ENCODE measurements around the gene GFM2. TPM values are rescaled to one million over a fixed set of nuclear protein-coding genes. Genes with fewer than 3 reads are reported as not detected.

GFM2 gene
- total and polyA plus RNA-seq, 8 donors, result 6.9 to 15.8 (median 10.4) TPM

DNA sequence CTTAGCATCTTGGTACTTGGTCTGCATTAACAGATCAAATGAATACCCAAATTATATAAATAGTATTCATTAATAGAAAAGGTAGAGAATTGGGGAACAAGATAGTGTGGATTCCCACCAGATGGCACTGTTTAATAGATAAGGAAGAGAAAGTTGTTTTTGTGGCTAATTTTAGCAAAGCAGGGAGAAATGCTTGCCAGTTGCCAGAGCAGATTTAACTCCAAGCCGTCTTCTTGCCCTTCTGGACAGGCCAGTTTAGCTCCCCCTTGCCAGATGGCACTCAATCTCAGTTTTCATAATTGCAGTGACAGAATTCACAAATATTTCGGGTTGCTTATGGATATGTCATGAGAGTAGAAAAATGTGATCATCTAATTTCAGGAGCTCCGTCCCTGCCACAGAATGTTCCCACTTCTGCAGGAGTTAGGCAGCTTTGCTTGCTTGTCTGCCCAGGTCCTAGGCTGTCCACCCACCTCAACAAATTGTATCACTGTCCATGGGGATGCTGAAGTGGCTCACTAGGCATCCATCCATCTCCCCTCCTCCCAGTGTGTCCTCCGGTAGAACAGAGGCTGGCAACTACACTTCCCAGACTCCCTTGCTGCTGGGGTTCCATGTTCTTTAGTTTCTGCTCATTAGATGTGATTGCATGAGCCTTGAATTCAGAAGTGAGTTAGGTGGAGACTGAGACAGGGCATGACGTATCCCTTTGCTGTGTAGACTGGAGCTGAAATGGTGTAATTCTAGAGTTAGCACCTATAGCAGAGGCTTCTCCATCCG, 93.7 kb downstream of the GFM2 start:
- Histone ChIP-seq H3K36me3 (no peaks in the 10 kb centered on the region), H3K9me3 (no peaks in the 10 kb centered on the region), H3K27me3 (no peaks in the 10 kb centered on the region), H3K27ac (peak overlapping the region in 1 of 4 donors; percentile 9), H3K4me3 (peak overlapping the region in 1 of 4 donors; percentile 2), H3K4me1 (no peaks in the 10 kb centered on the region)
- ATAC-seq (peak in 3 of 4 donors; percentile 72 to 87 (median 84)), DNase-seq (no peak), FAIRE-seq (no peak)
- TF ChIP-seq, protein P1, sequence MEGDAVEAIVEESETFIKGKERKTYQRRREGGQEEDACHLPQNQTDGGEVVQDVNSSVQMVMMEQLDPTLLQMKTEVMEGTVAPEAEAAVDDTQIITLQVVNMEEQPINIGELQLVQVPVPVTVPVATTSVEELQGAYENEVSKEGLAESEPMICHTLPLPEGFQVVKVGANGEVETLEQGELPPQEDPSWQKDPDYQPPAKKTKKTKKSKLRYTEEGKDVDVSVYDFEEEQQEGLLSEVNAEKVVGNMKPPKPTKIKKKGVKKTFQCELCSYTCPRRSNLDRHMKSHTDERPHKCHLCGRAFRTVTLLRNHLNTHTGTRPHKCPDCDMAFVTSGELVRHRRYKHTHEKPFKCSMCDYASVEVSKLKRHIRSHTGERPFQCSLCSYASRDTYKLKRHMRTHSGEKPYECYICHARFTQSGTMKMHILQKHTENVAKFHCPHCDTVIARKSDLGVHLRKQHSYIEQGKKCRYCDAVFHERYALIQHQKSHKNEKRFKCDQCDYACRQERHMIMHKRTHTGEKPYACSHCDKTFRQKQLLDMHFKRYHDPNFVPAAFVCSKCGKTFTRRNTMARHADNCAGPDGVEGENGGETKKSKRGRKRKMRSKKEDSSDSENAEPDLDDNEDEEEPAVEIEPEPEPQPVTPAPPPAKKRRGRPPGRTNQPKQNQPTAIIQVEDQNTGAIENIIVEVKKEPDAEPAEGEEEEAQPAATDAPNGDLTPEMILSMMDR (IDR thresholded peaks at IDR 0.05), result no peak
- intact Hi-C loops (cut with DNase I), result loop anchor here in 1 of 3 donors (10.0 kb wide), 1 partner anchor 242 kb away; no protein-coding TSS in a partner anchor
- WGBS, 2 donors, result 40 to 43% methylated on average over 6 of the region's 6 CpGs

DNA sequence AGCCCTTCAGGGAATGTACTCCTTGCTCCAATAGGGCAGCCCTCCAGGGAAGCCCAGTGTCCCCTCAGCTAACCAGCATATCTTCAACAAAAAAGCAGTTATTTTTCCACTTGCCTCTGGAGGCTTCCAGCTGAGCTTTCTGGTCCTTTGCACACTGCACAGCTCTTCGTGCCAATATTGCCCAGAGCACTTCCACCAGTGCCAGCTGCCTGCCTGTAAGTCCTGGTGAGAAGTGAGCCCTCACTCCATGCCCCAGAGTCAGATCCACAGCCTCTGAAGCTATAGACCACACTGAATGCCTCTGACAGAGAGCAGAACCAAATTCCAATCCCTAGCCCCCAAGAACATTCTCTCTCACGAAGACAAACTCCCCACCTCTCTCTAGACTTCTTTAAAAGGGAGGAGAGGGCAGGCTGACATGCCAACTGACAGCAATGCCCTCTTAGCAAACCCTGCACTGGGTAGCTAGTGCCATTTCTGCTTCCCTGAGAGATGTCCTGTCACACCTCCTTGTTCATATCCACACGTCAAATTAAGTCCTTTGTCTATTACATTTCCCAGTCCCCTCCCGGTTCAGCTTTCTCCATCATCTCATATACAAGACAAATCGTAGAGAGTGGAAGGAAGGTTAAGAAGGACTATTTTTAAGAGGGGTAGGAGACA, 94.6 kb downstream of the GFM2 start:
- Histone ChIP-seq H3K4me3 (no peak overlapping the region), H3K36me3 (no peaks in the 10 kb centered on the region), H3K27ac (no peak overlapping the region), H3K9me3 (no peaks in the 10 kb centered on the region), H3K4me1 (no peaks in the 10 kb centered on the region), H3K27me3 (no peaks in the 10 kb centered on the region)
- no peak for DNase-seq
- no peak for ATAC-seq
- intact Hi-C loops (cut with DNase I), result loop anchor here in 1 of 3 donors (10.0 kb wide), 1 partner anchor 242 kb away; no protein-coding TSS in a partner anchor
- TF ChIP-seq, protein P1 (IDR thresholded peaks at IDR 0.05), result no peak
- FAIRE-seq, result no peak
- WGBS, 2 donors, result 63 to 66% methylated on average over 5 of the region's 5 CpGs

Other genes with a start within 250 kb of the GFM2 start
- gene ENC1, start 126.4 kb downstream of the GFM2 start, total RNA-seq, result 10 to 100 TPM; 21.4 to 63.1 (median 28.5) TPM
- 10 to 100 TPM; 21.3 to 26.3 TPM for gene ENC1, start 126.4 kb downstream of the GFM2 start, polyA plus RNA-seq
- 100 to 1,000 TPM in 2 of 6 donors, 10 to 100 TPM in 4; 59.2 to 140 (median 73.8) TPM for gene HEXB, start 81.9 kb downstream of the GFM2 start, total RNA-seq
- 100 to 1,000 TPM in 1 of 2 donors, 10 to 100 TPM in 1; 82.8 to 127 TPM for gene HEXB, start 81.9 kb downstream of the GFM2 start, polyA plus RNA-seq
- gene NSA2, start 132 bp upstream of the GFM2 start, total RNA-seq, result 10 to 100 TPM; 22.4 to 38.7 (median 30.4) TPM
- gene NSA2, start 132 bp upstream of the GFM2 start, polyA plus RNA-seq, result 10 to 100 TPM; 44.6 to 68.6 TPM
- 1 to 10 TPM in 5 of 6 donors, under 1 TPM in 1; 0.28 to 2.3 (median 1.6) TPM for gene FAM169A, start 99.3 kb upstream of the GFM2 start, total RNA-seq
- gene FAM169A, start 99.3 kb upstream of the GFM2 start, polyA plus RNA-seq, result 1 to 10 TPM in 1 of 2 donors, under 1 TPM in 1; 0.61 to 2.4 TPM